H9 (cell line): ENCODE data around the gene CAPN14. TPM values are rescaled to one million over a fixed set of nuclear protein-coding genes. Genes with fewer than 3 reads are reported as not detected.

Source experiments
- DNase-seq: peaks from one replicate; pipeline ENCODE4 v3.0.0-alpha.2; 2017
- H2AFZ ChIP-seq: one replicate; pipeline ENCODE4 v1.6.1; 2013; ENCODE audit warnings: mild to moderate bottlenecking, low read length, control low read depth, moderate library complexity
- H2AK5ac ChIP-seq: 2 replicates; pipeline ENCODE4 v1.6.1; 2013; ENCODE audit warnings: low read length, control low read depth, mixed read lengths; ENCODE audit not compliant: insufficient read length
- H2BK120ac ChIP-seq: one replicate; pipeline ENCODE4 v1.6.1; 2013; ENCODE audit warnings: low read depth, mild to moderate bottlenecking, low read length, control low read depth, inconsistent platforms; ENCODE audit not compliant: poor library complexity, severe bottlenecking
- H2BK12ac ChIP-seq: 2 replicates; pipeline ENCODE4 v1.6.1; 2013; ENCODE audit warnings: low read length, control low read depth, mixed read lengths, low read depth; ENCODE audit not compliant: insufficient read length
- H2BK15ac ChIP-seq: 2 replicates; pipeline ENCODE4 v1.6.1; 2013; ENCODE audit warnings: low read depth, low read length, control low read depth
- H2BK20ac ChIP-seq: one replicate; pipeline ENCODE4 v1.6.1; 2013; ENCODE audit warnings: low read depth, mild to moderate bottlenecking, low read length, control low read depth, inconsistent platforms; ENCODE audit not compliant: poor library complexity, severe bottlenecking
- H2BK5ac ChIP-seq: 2 replicates; pipeline ENCODE4 v1.6.1; 2013; ENCODE audit warnings: low read length, control low read depth, mixed read lengths; ENCODE audit not compliant: insufficient read length
- H3K14ac ChIP-seq: 2 replicates; pipeline ENCODE4 v1.6.1; 2013; ENCODE audit warnings: low read length, control low read depth; ENCODE audit not compliant: insufficient read depth
- H3K18ac ChIP-seq: 2 replicates; pipeline ENCODE4 v1.6.1; 2013; ENCODE audit warnings: low read depth, mild to moderate bottlenecking, mixed read lengths, low read length, control low read depth; ENCODE audit not compliant: insufficient read length
- H3K23ac ChIP-seq: 2 replicates; pipeline ENCODE4 v1.6.1; 2013; ENCODE audit warnings: low read length, control low read depth, mixed read lengths, low read depth; ENCODE audit not compliant: insufficient read length
- H3K23me2 ChIP-seq: 2 replicates; pipeline ENCODE4 v1.6.1; 2013; ENCODE audit warnings: low read depth, mild to moderate bottlenecking, mixed read lengths, low read length, control low read depth; ENCODE audit not compliant: insufficient read length, poor library complexity, severe bottlenecking
- H3K27ac ChIP-seq: 2 replicates; pipeline ENCODE4 v1.5.1; 2013; ENCODE audit warnings: low read length, control low read depth, mixed read lengths, low read depth; ENCODE audit not compliant: insufficient read length
- H3K27me3 ChIP-seq: 2 replicates; pipeline ENCODE4 v1.6.1; 2013; ENCODE audit warnings: low read length, control low read depth, inconsistent platforms; ENCODE audit not compliant: insufficient read depth
- H3K4ac ChIP-seq: 2 replicates; pipeline ENCODE4 v1.6.1; 2013; ENCODE audit warnings: low read depth, mild to moderate bottlenecking, control low read depth, inconsistent platforms, low read length, moderate library complexity
- H3K4me1 ChIP-seq: 2 replicates; pipeline ENCODE4 v1.6.1; 2013; ENCODE audit warnings: low read length, control low read depth, inconsistent platforms; ENCODE audit not compliant: insufficient read depth
- H3K4me2 ChIP-seq: 2 replicates; pipeline ENCODE4 v1.6.1; 2013; ENCODE audit warnings: low read length, control low read depth, mixed read lengths; ENCODE audit not compliant: insufficient read length, insufficient read depth
- H3K56ac ChIP-seq: 2 replicates; pipeline ENCODE4 v1.6.1; 2013; ENCODE audit warnings: low read depth, mild to moderate bottlenecking, mixed read lengths, low read length, control low read depth; ENCODE audit not compliant: insufficient read length
- H3K79me1 ChIP-seq: 2 replicates; pipeline ENCODE4 v1.6.1; 2013; ENCODE audit warnings: low read depth, mild to moderate bottlenecking, moderate library complexity, low read length, control low read depth, inconsistent platforms; ENCODE audit not compliant: insufficient read depth, poor library complexity, severe bottlenecking
- H3K79me2 ChIP-seq: 2 replicates; pipeline ENCODE4 v1.6.1; 2013; ENCODE audit warnings: low read length, control low read depth, inconsistent platforms; ENCODE audit not compliant: insufficient read depth
- H3K9ac ChIP-seq: 2 replicates; pipeline ENCODE4 v1.6.1; 2013; ENCODE audit warnings: low read length, control low read depth, mixed read lengths; ENCODE audit not compliant: insufficient read length; ENCODE audit errors: extremely low read depth
- H3K9me3 ChIP-seq: one replicate; pipeline ENCODE4 v1.6.1; 2013; ENCODE audit warnings: low read depth, low read length, inconsistent platforms; ENCODE audit not compliant: control insufficient read depth
- H3T11ph ChIP-seq: one replicate; pipeline ENCODE4 v1.6.1; 2013; ENCODE audit warnings: mild to moderate bottlenecking, low read length, control low read depth, inconsistent platforms
- H4K20me1 ChIP-seq: one replicate; pipeline ENCODE4 v1.6.1; 2013; ENCODE audit not compliant: control insufficient read depth, insufficient read length, insufficient read depth
- H4K5ac ChIP-seq: 2 replicates; pipeline ENCODE4 v1.6.1; 2013; ENCODE audit warnings: low read depth, mild to moderate bottlenecking, mixed read lengths, low read length, control low read depth; ENCODE audit not compliant: insufficient read length
- H4K8ac ChIP-seq: replicated peaks from 2 replicates; pipeline ENCODE4 v1.6.1; 2013; ENCODE audit warnings: low read length, control low read depth, mixed read lengths, low read depth; ENCODE audit not compliant: insufficient read length
- H4K91ac ChIP-seq: 2 replicates; pipeline ENCODE4 v1.6.1; 2013; ENCODE audit warnings: low read depth, mild to moderate bottlenecking, moderate library complexity, mixed read lengths, low read length, control low read depth; ENCODE audit not compliant: insufficient read length
- H3K27ac Mint-ChIP-seq, 3 experiments: 2 replicates in 2 of 3; 3 replicates in 1 of 3; pipeline ENCODE4 v1.8.0; 2020 to 2021; ENCODE audit warnings: mixed read lengths in 3 of 3, mild to moderate bottlenecking in 1 of 3, moderate library complexity in 1 of 3
- H3K27me3 Mint-ChIP-seq: 2 replicates; pipeline ENCODE4 v1.8.0; 2021; ENCODE audit warnings: low read depth, mild to moderate bottlenecking, moderate library complexity, mixed read lengths
- H3K36me3 Mint-ChIP-seq, 3 experiments: 2 replicates in 2 of 3; 3 replicates in 1 of 3; pipeline ENCODE4 v1.8.0; 2020 to 2021; ENCODE audit warnings: low read depth in 3 of 3, mixed read lengths in 3 of 3; ENCODE audit not compliant: insufficient read depth in 1 of 3
- H3K4me1 Mint-ChIP-seq, 2 experiments: 2 replicates each; pipeline ENCODE4 v1.8.0; 2020; ENCODE audit warnings: mixed read lengths in 2 of 2
- H3K4me3 Mint-ChIP-seq, 2 experiments: 2 replicates in 1 of 2; 3 replicates in 1 of 2; pipeline ENCODE4 v1.8.0; 2020 to 2021; ENCODE audit warnings: mild to moderate bottlenecking in 2 of 2, mixed read lengths in 2 of 2, moderate library complexity in 1 of 2
- H3K9me3 Mint-ChIP-seq, 2 experiments: 2 replicates in 1 of 2; 3 replicates in 1 of 2; pipeline ENCODE4 v1.8.0; 2020; ENCODE audit warnings: mild to moderate bottlenecking in 2 of 2, mixed read lengths in 2 of 2, moderate library complexity in 1 of 2
- WGBS: extraction: QIAGEN DNeasy Blood & Tissue Kit; methylation state at CpG from one replicate; pipeline ENCODE4 v1.1.7; 2013; ENCODE audit warnings: missing lambda C conversion rate, low lambda C conversion rate, mixed read lengths; ENCODE audit not compliant: insufficient read length; ENCODE audit errors: extremely low coverage; 5-methylcytosine and 5-hydroxymethylcytosine counted together
- total RNA-seq: library from RNA; stranded (reverse); gene quantifications from 2 replicates; pipeline ENCODE4 v1.2.1, GENCODE V29; 2021
- TF ChIP-seq, protein P1 (sequence below): fragments of 200-600 bp; sonication (generic); conservative IDR thresholded peaks from 3 replicates; pipeline ENCODE4 v1.8.0; 2021; ENCODE audit warnings: antibody characterized with exemption, mild to moderate bottlenecking

CAPN14 gene
- total RNA-seq, 1 experiment from 2014 or later, result 0.09 TPM

GRCh38 chr2:31213601-31214443, 3.5 kb downstream of the CAPN14 start:
- Mint-ChIP-seq H3K9me3 (no peaks in the 10 kb centered on the region; a peak in 1 of 5 replicates), H3K36me3 (no peaks in the 10 kb centered on the region), H3K27me3 (no peaks in the 10 kb centered on the region), H3K4me3 (no peak overlapping the region), H3K27ac (no peak overlapping the region), H3K4me1 (peaks cover 9 to 14% of the 10 kb centered on the region in 2 experiments)
- Histone ChIP-seq H3K27me3 (no peaks in the 10 kb centered on the region), H4K8ac (no peak overlapping the region), H2BK15ac (no peak overlapping the region), H3K56ac (no peak overlapping the region), H3K14ac (no peak overlapping the region), H4K5ac (no peak overlapping the region), H3K23me2 (no peaks in the 10 kb centered on the region), H3K9me3 (no peaks in the 10 kb centered on the region), H3K79me2 (no peaks in the 10 kb centered on the region), H2BK5ac (no peak overlapping the region), H4K91ac (no peak overlapping the region), H2BK120ac (no peak overlapping the region), H3K27ac (no peak overlapping the region), H3K79me1 (no peaks in the 10 kb centered on the region), H2AFZ (no peak overlapping the region), H3K9ac (no peak overlapping the region), H3K4me2 (no peak overlapping the region), H2BK12ac (no peak overlapping the region), H4K20me1 (no peaks in the 10 kb centered on the region), H3K4ac (no peak overlapping the region), H2BK20ac (no peak overlapping the region), H3T11ph (no peak overlapping the region), H3K18ac (no peak overlapping the region), H2AK5ac (no peak overlapping the region), H3K4me1 (peaks cover 3% of the 10 kb centered on the region; the same call in 1 of the 2 replicates), H3K23ac (no peak overlapping the region)
- TF ChIP-seq, protein P1, sequence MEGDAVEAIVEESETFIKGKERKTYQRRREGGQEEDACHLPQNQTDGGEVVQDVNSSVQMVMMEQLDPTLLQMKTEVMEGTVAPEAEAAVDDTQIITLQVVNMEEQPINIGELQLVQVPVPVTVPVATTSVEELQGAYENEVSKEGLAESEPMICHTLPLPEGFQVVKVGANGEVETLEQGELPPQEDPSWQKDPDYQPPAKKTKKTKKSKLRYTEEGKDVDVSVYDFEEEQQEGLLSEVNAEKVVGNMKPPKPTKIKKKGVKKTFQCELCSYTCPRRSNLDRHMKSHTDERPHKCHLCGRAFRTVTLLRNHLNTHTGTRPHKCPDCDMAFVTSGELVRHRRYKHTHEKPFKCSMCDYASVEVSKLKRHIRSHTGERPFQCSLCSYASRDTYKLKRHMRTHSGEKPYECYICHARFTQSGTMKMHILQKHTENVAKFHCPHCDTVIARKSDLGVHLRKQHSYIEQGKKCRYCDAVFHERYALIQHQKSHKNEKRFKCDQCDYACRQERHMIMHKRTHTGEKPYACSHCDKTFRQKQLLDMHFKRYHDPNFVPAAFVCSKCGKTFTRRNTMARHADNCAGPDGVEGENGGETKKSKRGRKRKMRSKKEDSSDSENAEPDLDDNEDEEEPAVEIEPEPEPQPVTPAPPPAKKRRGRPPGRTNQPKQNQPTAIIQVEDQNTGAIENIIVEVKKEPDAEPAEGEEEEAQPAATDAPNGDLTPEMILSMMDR, result no peak
- DNase-seq, result no peak
- WGBS, result no CpG with 5 or more reads among the region's 4 CpGs
